Calu3 (cell line): Measurements from ENCODE around the gene KCNT2. TPM values are rescaled to one million over a fixed set of nuclear protein-coding genes. Genes with fewer than 3 reads are reported as not detected.

Experiments used
- BruUV-seq: library from RNA; stranded (reverse); fragments of 400-500 nt; replicated peaks from 2 replicates; lab custom pipeline; 2021; lab: Mats Ljungman, UMichigan
- CTCF ChIA-PET: fragments of 300-600 bp; sonication (Branson Sonifier 250); formaldehyde crosslinking; loops from one replicate; lab custom pipeline; 2022; ENCODE audit warnings: antibody characterized with exemption; lab: Charles Lee
- DNase-seq: peaks from one replicate; pipeline ENCODE4 v3.0.0; 2022
- H3K27ac Mint-ChIP-seq: one replicate; pipeline ENCODE4 v1.8.0; 2022; ENCODE audit warnings: mixed read lengths; ENCODE audit not compliant: unreplicated experiment
- H3K27me3 Mint-ChIP-seq: one replicate; pipeline ENCODE4 v1.8.0; 2022; ENCODE audit warnings: mixed read lengths; ENCODE audit not compliant: unreplicated experiment
- H3K36me3 Mint-ChIP-seq: one replicate; pipeline ENCODE4 v1.8.0; 2022; ENCODE audit warnings: mild to moderate bottlenecking, moderate library complexity, mixed read lengths; ENCODE audit not compliant: insufficient read depth, unreplicated experiment
- H3K4me1 Mint-ChIP-seq: one replicate; pipeline ENCODE4 v1.8.0; 2022; ENCODE audit warnings: mild to moderate bottlenecking, low read depth, mixed read lengths; ENCODE audit not compliant: unreplicated experiment
- H3K4me3 Mint-ChIP-seq: one replicate; pipeline ENCODE4 v1.8.0; 2022; ENCODE audit warnings: mild to moderate bottlenecking, low read depth, moderate library complexity, mixed read lengths; ENCODE audit not compliant: unreplicated experiment
- H3K9me3 Mint-ChIP-seq: one replicate; pipeline ENCODE4 v1.8.0; 2022; ENCODE audit warnings: low read depth, mixed read lengths; ENCODE audit not compliant: unreplicated experiment
- intact Hi-C: fragments of 100-400 bp; cut with micrococcal nuclease; formaldehyde crosslinking; loops from one replicate; pipeline ENCODE4 v1.10.0; 2022; ENCODE audit not compliant: unreplicated experiment
- total RNA-seq: library from RNA; stranded (reverse); gene quantifications from 2 replicates; pipeline ENCODE4 v1.2.3, GENCODE V29; 2022
- TF ChIP-seq, protein P1 (sequence below): fragments of 200-600 bp; IDR thresholded peaks from one replicate; pipeline ENCODE4 v1.8.0; 2022; ENCODE audit warnings: antibody characterized with exemption; ENCODE audit not compliant: unreplicated experiment

The KCNT2 gene
- total RNA-seq, 1 experiment from 2014 or later, result 3.3 TPM

DNA sequence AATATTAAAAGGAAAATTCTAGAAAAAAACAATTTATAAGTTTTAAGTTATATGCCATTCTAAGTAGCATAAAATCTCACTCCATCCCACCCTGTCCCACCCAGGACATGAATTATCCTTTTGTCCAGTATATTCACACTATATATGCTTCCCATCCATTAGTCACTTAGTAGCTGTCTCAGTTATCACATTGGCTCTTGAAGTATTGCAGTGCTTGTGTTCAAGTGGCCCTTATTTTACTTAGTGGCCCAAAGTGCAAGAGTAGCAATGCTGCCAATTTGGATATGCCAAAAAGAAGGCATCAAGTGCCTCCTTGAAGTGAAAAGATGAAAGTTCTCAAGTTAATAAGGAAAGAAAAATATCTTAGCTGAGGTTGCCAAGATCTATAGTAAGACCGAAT lies 192.3 kb downstream of the KCNT2 start:
- TF ChIP-seq, protein P1, sequence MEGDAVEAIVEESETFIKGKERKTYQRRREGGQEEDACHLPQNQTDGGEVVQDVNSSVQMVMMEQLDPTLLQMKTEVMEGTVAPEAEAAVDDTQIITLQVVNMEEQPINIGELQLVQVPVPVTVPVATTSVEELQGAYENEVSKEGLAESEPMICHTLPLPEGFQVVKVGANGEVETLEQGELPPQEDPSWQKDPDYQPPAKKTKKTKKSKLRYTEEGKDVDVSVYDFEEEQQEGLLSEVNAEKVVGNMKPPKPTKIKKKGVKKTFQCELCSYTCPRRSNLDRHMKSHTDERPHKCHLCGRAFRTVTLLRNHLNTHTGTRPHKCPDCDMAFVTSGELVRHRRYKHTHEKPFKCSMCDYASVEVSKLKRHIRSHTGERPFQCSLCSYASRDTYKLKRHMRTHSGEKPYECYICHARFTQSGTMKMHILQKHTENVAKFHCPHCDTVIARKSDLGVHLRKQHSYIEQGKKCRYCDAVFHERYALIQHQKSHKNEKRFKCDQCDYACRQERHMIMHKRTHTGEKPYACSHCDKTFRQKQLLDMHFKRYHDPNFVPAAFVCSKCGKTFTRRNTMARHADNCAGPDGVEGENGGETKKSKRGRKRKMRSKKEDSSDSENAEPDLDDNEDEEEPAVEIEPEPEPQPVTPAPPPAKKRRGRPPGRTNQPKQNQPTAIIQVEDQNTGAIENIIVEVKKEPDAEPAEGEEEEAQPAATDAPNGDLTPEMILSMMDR, result no peak
- H3K27me3 Mint-ChIP-seq, result no peaks in the 10 kb centered on the region
- no peak for DNase-seq
- H3K36me3 Mint-ChIP-seq, result no peaks in the 10 kb centered on the region
- no peak overlapping the region for H3K27ac Mint-ChIP-seq
- no TSS peak for BruUV-seq
- intact Hi-C loops, result no loop called here
- H3K9me3 Mint-ChIP-seq, result peaks cover 8% of the 10 kb centered on the region
- no peak overlapping the region for H3K4me3 Mint-ChIP-seq
- CTCF ChIA-PET, result interaction anchor here (1.0 kb wide), 1 partner anchor 67 kb away, joined by 3 read pairs; no protein-coding TSS in a partner anchor
- H3K4me1 Mint-ChIP-seq, result no peaks in the 10 kb centered on the region

GRCh38 chr1:196412326-196412725 lies 195.9 kb downstream of the KCNT2 start:
- Mint-ChIP-seq H3K4me1 (peaks cover 8% of the 10 kb centered on the region), H3K4me3 (no peak overlapping the region)

GRCh38 chr1:196410768-196411167 lies 197.5 kb downstream of the KCNT2 start:
- Mint-ChIP-seq H3K9me3 (peaks cover 9% of the 10 kb centered on the region), H3K4me3 (no peak overlapping the region), H3K27ac (no peak overlapping the region), H3K4me1 (peaks cover 8% of the 10 kb centered on the region), H3K36me3 (no peaks in the 10 kb centered on the region), H3K27me3 (no peaks in the 10 kb centered on the region)
- TF ChIP-seq, protein P1, result no peak
- intact Hi-C loops, result no loop called here
- no TSS peak for BruUV-seq
- no peak for DNase-seq
- CTCF ChIA-PET, result no interaction called here

More at GRCh38 chr1:196412326-196412725, 195.9 kb downstream of the KCNT2 start:
- no TSS peak for BruUV-seq
- Mint-ChIP-seq H3K27ac (no peak overlapping the region), H3K36me3 (no peaks in the 10 kb centered on the region), H3K27me3 (no peaks in the 10 kb centered on the region), H3K9me3 (peaks cover 9% of the 10 kb centered on the region)
- TF ChIP-seq, protein P1, result no peak
- CTCF ChIA-PET, result no interaction called here
- intact Hi-C loops, result no loop called here
- DNase-seq, result no peak

- intact Hi-C loops, result no loop called here
- H3K27ac Mint-ChIP-seq, result no peak overlapping the region
- peaks cover 8% of the 10 kb centered on the region for H3K4me1 Mint-ChIP-seq
- no peaks in the 10 kb centered on the region for H3K36me3 Mint-ChIP-seq
- DNase-seq, result no peak
- CTCF ChIA-PET, result no interaction called here
- no peak overlapping the region for H3K4me3 Mint-ChIP-seq
- H3K27me3 Mint-ChIP-seq, result no peaks in the 10 kb centered on the region
- no TSS peak for BruUV-seq
- peaks cover 9% of the 10 kb centered on the region for H3K9me3 Mint-ChIP-seq
- TF ChIP-seq, protein P1, result no peak
These were observed 198.7 kb downstream of the KCNT2 start for GRCh38 chr1:196409586-196409985.
